Left ventricle myocardium inferior (tissue), 1 donor: ENCODE measurements around the gene NEDD9. TPM values are rescaled to one million over a fixed set of nuclear protein-coding genes. Genes with fewer than 3 reads are reported as not detected.

Source experiments
- DNase-seq: peaks from one replicate; pipeline ENCODE4 v3.0.0-alpha.2; 2020
- H3K27ac ChIP-seq: fragments of 200-600 bp; replicated peaks from 2 replicates; pipeline ENCODE4 v1.8.0; 2021
- H3K27me3 ChIP-seq: fragments of 200-600 bp; 2 replicates; pipeline ENCODE4 v1.8.0; 2021; ENCODE audit warnings: low read depth
- H3K36me3 ChIP-seq: fragments of 200-600 bp; 2 replicates; pipeline ENCODE4 v1.8.0; 2021
- H3K4me1 ChIP-seq: fragments of 200-600 bp; 2 replicates; pipeline ENCODE4 v1.8.0; 2021
- H3K4me3 ChIP-seq: fragments of 200-600 bp; 2 replicates; pipeline ENCODE4 v1.8.0; 2021; ENCODE audit warnings: mild to moderate bottlenecking, moderate library complexity
- H3K9me3 ChIP-seq: fragments of 200-600 bp; replicated peaks from 2 replicates; pipeline ENCODE4 v1.8.0; 2021
- intact Hi-C: fragments of 100-400 bp; cut with micrococcal nuclease; formaldehyde crosslinking; loops from one replicate; pipeline ENCODE4 v1.11.0; 2022
- total RNA-seq: library from RNA; stranded (reverse); fragmentation: NEBNext Ultra II Directional; extraction: Animal tissue kit (Norgen Biotek cat#: 25700); gene quantifications from one replicate; pipeline ENCODE4 v1.2.1, GENCODE V29; 2021
- TF ChIP-seq, protein P1 (sequence below): fragments of 200-600 bp; IDR thresholded peaks from 2 replicates; pipeline ENCODE4 v1.8.0; 2021; ENCODE audit warnings: antibody characterized with exemption, mild to moderate bottlenecking, borderline replicate concordance
- donor health status: DM: no; HTN: yes; CAD: no; lungs with severe emphysema.

Gene NEDD9
- total RNA-seq, 1 donor from 2014 or later = 28.1 TPM

DNA sequence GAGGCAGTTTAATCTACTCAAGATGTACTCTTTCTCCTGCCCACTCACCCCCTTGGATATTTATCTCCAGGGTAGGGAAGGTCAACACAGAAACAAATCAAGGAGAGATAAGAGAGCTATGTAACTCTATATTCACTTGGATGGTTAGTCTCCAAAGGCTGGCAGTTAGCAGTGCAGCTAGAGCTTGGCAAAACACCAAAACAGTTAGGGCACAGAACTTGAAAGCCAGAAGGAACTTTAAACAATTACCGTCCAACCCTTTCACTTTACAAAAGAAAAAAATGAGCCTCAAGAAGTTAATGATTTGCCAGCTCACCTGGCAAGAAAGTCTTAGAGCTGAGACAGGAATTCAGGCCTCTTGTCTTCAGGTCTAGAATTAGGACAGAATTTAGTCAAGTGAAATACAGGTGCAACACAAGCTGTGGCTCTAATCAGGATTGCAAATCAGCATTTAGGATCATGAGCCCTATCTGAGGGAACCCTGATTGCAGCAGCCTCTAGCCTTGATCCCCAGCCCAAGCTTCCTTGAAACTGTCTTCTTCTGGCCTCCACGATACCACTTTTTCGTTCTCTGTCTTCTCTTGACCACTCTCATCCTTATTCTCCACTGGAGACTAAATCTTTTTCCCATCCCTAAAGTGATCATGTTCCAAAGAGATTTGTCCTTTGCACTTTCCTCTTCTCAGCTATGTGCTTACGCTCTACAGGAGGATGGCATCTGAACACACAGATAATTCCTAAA lies 14.9 kb downstream of the NEDD9 start:
- Histone ChIP-seq H3K27me3 (no peaks in the 10 kb centered on the region), H3K4me1 (peaks cover 100% of the 10 kb centered on the region), H3K27ac (peak overlapping the region; percentile 87), H3K9me3 (no peaks in the 10 kb centered on the region), H3K4me3 (peak overlapping the region; percentile 70), H3K36me3 (no peaks in the 10 kb centered on the region)
- intact Hi-C loops = no loop called here
- TF ChIP-seq, protein P1, sequence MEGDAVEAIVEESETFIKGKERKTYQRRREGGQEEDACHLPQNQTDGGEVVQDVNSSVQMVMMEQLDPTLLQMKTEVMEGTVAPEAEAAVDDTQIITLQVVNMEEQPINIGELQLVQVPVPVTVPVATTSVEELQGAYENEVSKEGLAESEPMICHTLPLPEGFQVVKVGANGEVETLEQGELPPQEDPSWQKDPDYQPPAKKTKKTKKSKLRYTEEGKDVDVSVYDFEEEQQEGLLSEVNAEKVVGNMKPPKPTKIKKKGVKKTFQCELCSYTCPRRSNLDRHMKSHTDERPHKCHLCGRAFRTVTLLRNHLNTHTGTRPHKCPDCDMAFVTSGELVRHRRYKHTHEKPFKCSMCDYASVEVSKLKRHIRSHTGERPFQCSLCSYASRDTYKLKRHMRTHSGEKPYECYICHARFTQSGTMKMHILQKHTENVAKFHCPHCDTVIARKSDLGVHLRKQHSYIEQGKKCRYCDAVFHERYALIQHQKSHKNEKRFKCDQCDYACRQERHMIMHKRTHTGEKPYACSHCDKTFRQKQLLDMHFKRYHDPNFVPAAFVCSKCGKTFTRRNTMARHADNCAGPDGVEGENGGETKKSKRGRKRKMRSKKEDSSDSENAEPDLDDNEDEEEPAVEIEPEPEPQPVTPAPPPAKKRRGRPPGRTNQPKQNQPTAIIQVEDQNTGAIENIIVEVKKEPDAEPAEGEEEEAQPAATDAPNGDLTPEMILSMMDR = no peak
- DNase-seq = no peak

DNA sequence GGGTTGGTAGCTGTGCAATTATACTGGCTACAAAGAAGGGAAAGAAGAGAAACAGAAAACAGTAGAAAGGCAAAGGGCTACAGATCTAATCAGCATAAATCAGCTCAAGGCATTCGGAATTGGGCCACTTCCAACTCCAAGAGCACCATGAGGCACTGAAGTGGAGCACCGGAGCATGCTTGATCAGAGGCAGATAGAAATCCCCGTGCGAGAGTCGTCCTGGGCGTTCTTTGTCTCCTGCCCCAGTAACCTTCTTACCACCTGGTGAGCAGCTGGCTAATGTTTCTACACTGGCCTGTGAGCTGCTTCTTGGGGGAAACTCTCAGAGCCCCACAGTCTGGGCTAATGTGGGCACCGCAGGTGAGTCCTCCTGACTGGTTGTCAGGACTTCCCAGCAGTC lies 16.7 kb downstream of the NEDD9 start:
- DNase-seq = no peak
- H3K9me3 ChIP-seq = no peaks in the 10 kb centered on the region
- peaks cover 4% of the 10 kb centered on the region for H3K36me3 ChIP-seq
- TF ChIP-seq, protein P1 = no peak
- intact Hi-C loops = no loop called here
- H3K4me3 ChIP-seq = peak overlapping the region; percentile 30
- no peaks in the 10 kb centered on the region for H3K27me3 ChIP-seq
- peak overlapping the region; percentile 87 for H3K27ac ChIP-seq
- H3K4me1 ChIP-seq = peaks cover 100% of the 10 kb centered on the region

DNA sequence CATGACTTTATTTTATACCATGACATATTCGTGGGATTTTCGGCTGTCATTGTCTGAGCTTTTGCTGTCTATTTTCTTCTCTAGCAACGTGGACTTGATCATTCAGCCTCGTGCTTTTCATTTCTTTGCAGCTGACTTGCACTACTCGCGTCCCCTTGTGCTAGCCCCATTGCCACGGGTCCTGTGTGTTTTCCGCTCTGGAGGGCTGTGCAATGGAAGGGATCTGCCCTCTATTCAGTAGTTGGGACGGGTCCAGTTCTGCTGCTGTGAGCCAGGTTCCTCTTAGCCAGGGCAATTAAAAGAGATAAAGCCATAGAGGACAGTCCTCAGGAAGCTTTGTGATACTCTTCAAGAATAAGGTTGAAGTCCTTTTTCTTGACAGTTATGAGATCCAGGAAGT lies 17.6 kb downstream of the NEDD9 start:
- DNase-seq = no peak
- peak overlapping the region; percentile 87 for H3K27ac ChIP-seq
- intact Hi-C loops = no loop called here
- TF ChIP-seq, protein P1 = no peak
- peaks cover 6% of the 10 kb centered on the region for H3K36me3 ChIP-seq
- H3K4me1 ChIP-seq = peaks cover 100% of the 10 kb centered on the region
- H3K9me3 ChIP-seq = no peaks in the 10 kb centered on the region
- H3K27me3 ChIP-seq = no peaks in the 10 kb centered on the region
- H3K4me3 ChIP-seq = peak overlapping the region; percentile 30

DNA sequence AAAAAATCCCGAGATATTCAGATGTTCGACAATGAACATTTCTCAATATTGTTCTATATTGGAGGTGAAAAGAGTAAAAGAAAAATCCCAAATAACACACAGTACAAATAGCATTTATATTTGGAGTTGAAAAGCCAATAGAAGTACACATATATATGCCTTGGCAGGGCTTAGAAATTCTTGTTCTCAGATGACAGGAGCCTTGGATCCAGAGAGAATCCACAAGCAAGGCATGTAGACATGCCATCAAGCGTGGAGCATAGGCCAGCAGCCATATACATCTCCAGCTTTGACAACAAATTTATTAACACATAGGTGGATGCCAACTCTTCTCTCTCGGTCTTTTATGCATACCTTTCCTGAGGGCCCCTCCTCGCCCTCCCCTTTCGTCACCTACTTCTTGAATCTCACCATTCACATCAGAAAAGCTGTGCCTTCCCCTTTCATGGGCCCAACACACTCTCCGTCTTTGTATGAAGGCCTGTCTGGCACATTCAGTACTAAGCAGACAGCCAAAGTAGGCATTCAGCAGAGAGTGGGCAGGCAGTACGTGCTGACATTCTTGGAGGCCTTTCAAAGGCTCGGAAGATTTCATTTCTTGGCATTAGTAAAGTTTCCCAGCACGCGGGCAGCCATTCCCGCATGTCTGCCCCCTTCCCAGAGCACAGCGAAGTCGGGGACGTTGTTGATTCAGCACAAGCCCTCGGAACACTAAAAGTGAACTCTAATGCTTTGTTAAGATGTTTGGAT lies 18.2 kb downstream of the NEDD9 start:
- Histone ChIP-seq H3K27me3 (no peaks in the 10 kb centered on the region), H3K4me3 (peak overlapping the region; percentile 30), H3K4me1 (peaks cover 100% of the 10 kb centered on the region), H3K36me3 (peaks cover 11% of the 10 kb centered on the region), H3K9me3 (no peaks in the 10 kb centered on the region), H3K27ac (peak overlapping the region; percentile 87)
- no peak for DNase-seq
- TF ChIP-seq, protein P1 = no peak
- intact Hi-C loops = no loop called here

DNA sequence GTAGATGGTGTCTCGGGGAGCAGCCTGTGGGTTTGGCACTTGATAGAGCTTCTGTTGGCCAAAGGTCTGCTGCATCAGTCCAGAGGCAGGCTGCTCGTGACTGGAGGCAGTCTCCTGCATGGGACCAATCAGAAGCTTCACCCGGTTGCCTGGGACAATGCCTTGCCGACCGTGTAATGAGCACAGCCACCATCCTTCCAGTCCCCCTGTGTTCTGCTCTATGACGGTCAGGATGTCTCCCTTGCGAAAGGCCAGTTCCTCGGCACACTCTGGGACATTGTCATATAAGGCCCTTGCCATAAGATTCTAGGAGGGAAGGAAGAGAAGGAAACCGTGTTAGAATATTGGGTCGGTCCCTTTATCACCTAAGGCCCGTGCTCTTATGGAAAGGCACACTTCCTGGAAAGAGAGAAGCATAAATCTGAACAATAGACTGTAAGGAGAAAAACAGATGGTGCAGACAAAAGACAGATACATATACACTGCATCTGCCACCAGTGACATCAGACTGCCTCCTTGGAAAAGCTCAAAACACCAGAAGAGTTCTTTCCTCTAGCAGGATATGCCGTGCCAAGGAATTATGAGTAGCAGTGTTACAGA lies 18.9 kb downstream of the NEDD9 start:
- TF ChIP-seq, protein P1 = no peak
- Histone ChIP-seq H3K4me3 (peak overlapping the region; percentile 30), H3K9me3 (no peaks in the 10 kb centered on the region), H3K36me3 (peaks cover 17% of the 10 kb centered on the region), H3K4me1 (peaks cover 100% of the 10 kb centered on the region), H3K27me3 (no peaks in the 10 kb centered on the region), H3K27ac (peak overlapping the region; percentile 87)
- intact Hi-C loops = no loop called here
- DNase-seq = no peak
